GM18517 (cell line): ENCODE data around the gene HSD11B1L.

Source experiments
- ATAC-seq: cut with Tn5 transposase; IDR thresholded peaks from one replicate; pipeline ENCODE4 v1.9.1; 2021; ENCODE audit warnings: mild to moderate bottlenecking, moderate library complexity; ENCODE audit not compliant: unreplicated experiment

HSD11B1L gene

GRCh38 chr19:5680437-5681368 is at the start of gene HSD11B1L, which contains the start of gene MICOS13:
Gene HSD11B1L, plus strand, starts transcription at chr19:5681027. Its CDS starts 3,806 bp downstream, at chr19:5684833.
Gene MICOS13, minus strand, starts transcription at chr19:5680516. Its CDS starts 30 bp downstream, at chr19:5680486.
- peak; percentile 78 for ATAC-seq

- ATAC-seq: no peak
Measured at GRCh38 chr19:5631567-5632240, 49.1 kb upstream of the HSD11B1L start.

GRCh38 chr19:5632241-5632612 is 48.6 kb upstream of the HSD11B1L start:
- ATAC-seq: no peak

- no peak for ATAC-seq
Measured at GRCh38 chr19:5632657-5633056, 48.2 kb upstream of the HSD11B1L start.

GRCh38 chr19:5635427-5635826 is 45.4 kb upstream of the HSD11B1L start:
- ATAC-seq: no peak

GRCh38 chr19:5637971-5638370 is 42.9 kb upstream of the HSD11B1L start:
- ATAC-seq: no peak

GRCh38 chr19:5641171-5641570 is 39.7 kb upstream of the HSD11B1L start:
- no peak for ATAC-seq

GRCh38 chr19:5642204-5642603 is 38.6 kb upstream of the HSD11B1L start:
- no peak for ATAC-seq

- no peak for ATAC-seq
Measured at GRCh38 chr19:5643060-5643459, 37.8 kb upstream of the HSD11B1L start.

GRCh38 chr19:5644037-5644436 is 36.8 kb upstream of the HSD11B1L start:
- no peak for ATAC-seq

GRCh38 chr19:5645409-5645808 is 35.4 kb upstream of the HSD11B1L start:
- no peak for ATAC-seq

GRCh38 chr19:5646703-5647102 is 34.1 kb upstream of the HSD11B1L start:
- no peak for ATAC-seq

- ATAC-seq: no peak
Measured at GRCh38 chr19:5648464-5648863, 32.4 kb upstream of the HSD11B1L start.

- ATAC-seq: no peak
Measured at GRCh38 chr19:5651361-5651760, 29.5 kb upstream of the HSD11B1L start.

GRCh38 chr19:5652261-5652660 is 28.6 kb upstream of the HSD11B1L start:
- no peak for ATAC-seq

- ATAC-seq: no peak
Measured at GRCh38 chr19:5654931-5655330, 25.9 kb upstream of the HSD11B1L start.

- ATAC-seq: no peak
Measured at GRCh38 chr19:5655412-5655811, 25.4 kb upstream of the HSD11B1L start.

GRCh38 chr19:5661483-5661882 is 19.3 kb upstream of the HSD11B1L start:
- no peak for ATAC-seq

- no peak for ATAC-seq
Measured at GRCh38 chr19:5663904-5664303, 16.9 kb upstream of the HSD11B1L start.

- ATAC-seq: no peak
Measured at GRCh38 chr19:5664515-5664914, 16.3 kb upstream of the HSD11B1L start.

- no peak for ATAC-seq
Measured at GRCh38 chr19:5665781-5666513, 14.9 kb upstream of the HSD11B1L start.
